SKM-1 treated with dmso at 0.1 percent for 144 hours (cell line): Measurements from ENCODE around the gene SH2D1B.

Experiments used
- DNase-seq: peaks from one replicate; lab custom pipeline; 2025; ENCODE audit not compliant: unreplicated experiment; lab: John Stamatoyannopoulos, UW

The SH2D1B gene

DNA sequence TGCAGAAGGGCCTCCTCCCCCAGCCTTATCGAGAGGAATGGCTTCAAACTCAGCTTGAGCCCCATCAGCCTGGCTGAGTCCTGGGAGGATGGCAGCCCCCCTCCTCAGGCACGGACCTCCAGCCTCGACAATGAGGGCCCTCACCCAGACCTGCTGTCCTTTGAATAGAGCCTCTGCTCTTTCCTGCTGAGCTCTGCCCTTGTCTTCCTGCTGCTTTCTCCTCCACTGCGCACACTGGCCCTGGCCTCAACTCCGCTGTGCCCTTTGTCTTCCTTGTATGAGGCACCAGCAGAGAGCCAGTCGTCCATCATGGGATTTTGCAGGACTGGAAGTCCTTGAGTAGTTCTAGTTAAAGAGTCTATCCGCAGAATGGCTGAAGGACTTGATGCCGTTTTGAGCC is 28.4 kb downstream of the SH2D1B start:
- no peak for DNase-seq

DNA sequence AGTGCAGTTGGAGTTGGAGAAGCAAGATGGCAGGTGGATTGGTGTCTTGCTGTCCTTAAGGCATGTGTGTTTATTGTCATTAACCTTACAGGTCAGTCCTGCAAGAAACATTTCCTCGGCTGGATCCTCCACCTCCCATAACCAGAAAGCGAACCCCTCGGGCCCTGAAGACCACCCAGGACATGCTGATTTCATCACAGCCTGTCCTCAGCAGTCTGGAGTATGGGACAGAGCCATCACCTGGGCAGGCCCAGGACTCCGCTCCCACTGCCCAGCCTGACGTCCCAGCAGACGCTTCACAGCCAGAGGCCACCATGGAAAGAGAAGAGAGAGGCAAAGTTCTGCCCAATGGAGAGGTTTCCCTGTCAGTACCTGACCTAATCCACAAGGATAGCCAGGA is 28.8 kb downstream of the SH2D1B start:
- no peak for DNase-seq

DNA sequence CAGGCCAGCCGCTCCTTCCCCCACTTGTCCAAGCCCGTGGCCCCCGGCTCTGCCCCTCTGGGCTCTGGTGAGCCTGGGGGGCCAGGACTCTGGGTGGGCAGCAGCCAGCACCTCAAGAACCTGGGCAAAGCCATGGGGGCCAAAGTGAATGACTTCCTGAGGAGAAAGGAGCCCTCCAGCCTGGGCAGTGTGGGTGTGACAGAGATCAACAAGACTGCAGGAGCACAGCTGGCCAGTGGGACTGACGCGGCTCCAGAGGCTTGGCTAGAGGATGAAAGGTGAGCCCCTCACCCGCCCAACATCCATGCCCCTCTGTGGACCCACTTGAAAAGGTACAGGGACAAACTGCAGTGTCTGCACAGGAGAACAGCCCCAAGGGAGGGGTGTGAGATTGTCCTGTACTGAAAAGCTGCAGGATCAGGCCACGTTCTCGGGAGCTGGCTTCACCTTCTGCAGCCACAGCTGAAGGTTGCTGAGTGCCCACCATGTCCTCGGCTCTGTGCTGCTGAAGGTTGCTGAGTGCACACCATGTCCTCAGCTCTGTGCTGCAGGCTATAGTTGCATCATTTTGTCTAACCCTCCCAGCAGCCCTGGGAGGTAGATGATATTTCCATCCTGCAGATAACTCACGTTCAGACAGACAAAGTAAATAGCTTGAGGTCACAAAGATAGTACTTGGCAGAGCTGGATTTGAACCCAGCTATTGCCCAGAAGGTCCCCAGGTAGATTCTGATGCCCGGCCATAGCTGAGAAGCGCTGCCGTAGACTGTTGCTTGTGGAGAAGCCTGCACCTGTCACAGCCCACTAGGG is 29.8 kb downstream of the SH2D1B start:
- DNase-seq = no peak

DNA sequence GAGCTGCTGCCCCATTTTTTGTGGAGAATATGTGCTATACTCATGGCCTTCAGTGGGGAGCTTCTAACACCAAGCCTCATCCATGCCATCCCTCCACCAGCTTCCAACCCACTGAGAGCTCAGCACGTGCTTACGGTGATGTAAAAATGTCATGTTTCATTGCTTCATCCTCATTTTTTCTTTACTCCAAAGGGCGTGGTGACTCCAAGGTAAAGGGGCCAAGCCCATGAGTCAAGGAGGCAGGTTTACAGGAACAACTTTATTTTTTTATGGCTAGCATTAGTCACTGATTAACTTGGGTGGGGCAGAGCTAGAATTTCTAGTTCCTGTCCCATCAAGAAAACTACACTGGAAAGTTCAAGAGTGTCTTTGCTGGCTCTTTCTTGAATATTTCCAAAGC is 30.6 kb downstream of the SH2D1B start, which contains the start of gene C1orf226:
TSS of gene C1orf226 (plus strand) at position 346 of the 400 bp plus-strand sequence. CDS start 174 bp downstream, outside the sequence.
- DNase-seq = no peak

DNA sequence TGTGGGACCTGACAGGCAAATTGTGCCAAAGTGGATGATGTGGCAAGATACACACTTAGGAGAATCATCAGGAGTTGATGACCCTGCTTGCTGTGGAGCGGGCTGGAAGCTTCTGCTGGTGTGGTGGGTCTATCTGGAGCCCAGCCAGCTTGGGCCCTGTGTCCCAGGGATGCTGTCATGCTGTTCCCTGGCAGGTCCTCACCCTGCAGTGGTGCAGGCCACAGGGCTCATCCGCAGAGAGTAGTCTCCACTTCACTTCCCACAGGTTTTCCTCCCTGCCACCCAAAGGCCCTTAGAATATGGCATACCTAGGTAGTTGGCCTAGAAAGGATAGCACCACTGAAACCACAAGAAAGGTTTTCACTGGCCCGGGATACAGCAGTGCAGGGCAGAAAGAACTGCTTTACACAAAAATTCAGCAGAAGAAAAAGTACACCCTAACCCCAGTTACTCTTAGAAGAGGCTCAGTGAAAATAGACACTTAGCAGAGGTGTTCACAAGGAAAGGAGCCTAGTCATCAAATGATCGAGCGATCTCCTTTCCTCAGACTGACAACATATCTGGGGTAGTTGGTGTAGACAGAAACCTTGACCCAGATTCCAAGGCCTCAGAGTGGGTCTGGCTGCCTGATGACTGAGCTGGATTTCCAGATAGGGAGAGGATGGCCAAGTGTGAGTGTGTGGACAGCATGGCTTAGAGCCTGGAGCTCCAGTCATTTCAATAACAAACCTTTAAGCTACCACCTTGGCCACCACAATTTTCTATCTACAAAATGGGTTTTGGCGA is 31.7 kb downstream of the SH2D1B start:
- no peak for DNase-seq

DNA sequence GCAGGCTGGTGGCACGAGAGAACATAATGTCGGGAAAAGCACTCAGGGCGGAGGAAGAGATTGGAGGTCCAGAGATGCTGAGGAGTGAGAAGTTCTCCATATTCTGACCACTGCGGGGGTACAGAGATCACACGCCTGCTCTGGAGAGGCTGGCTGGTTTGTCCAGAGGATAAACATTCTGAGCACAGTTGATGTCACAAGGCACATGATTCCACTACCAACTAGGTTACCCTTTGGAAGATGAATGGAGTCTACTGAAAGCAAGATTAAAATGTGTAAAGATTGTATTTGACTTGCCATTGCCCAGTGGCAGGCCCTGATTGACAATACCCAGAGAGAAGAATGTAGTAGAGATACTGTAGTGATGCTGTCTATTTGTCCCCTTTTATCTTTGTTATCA is 35.2 kb downstream of the SH2D1B start, which contains the start of gene SPATA46:
TSS of gene SPATA46 (minus strand) at position 164 of the 400 bp plus-strand sequence. CDS start at position 100, 64 bp downstream.
- DNase-seq = no peak

DNA sequence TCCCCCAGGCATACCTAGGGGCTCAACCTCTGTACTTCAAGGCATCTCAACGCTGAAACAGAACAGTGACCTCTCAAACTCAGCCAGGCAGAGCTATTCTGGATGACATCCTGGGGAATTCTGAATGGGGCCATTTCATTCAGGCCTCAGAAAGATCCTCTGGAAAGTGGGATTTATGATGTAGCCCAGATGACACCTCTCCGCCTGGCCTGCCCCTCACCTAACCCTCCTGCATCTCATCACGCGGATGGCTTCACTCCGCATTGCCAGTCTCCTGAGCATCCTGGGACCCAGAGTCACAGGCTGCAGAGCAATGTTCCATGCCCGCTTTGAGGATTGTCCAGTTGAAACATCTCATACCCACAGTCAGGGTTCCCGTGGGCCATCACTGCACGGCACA is 36.5 kb downstream of the SH2D1B start:
- DNase-seq = no peak

DNA sequence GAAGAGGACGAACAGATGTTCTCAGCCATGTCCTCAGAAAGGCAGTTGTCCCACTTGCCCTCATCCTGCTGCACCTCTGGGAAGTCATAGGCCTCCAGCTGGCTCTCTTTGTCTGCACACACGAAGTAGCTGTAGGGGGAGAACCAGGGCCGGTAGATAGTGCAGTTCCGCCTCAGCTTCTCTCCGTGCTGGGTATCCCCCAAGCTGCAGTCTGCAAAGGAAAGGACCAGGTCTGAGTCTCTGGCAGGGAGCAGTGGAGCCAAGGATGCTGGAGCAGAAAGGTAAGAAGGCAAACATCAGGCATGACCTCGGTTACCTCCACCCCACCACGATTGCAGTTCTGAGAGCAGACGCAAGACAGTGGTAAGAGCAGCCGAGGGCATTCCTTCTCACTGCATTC is 37.5 kb downstream of the SH2D1B start:
- no peak for DNase-seq

DNA sequence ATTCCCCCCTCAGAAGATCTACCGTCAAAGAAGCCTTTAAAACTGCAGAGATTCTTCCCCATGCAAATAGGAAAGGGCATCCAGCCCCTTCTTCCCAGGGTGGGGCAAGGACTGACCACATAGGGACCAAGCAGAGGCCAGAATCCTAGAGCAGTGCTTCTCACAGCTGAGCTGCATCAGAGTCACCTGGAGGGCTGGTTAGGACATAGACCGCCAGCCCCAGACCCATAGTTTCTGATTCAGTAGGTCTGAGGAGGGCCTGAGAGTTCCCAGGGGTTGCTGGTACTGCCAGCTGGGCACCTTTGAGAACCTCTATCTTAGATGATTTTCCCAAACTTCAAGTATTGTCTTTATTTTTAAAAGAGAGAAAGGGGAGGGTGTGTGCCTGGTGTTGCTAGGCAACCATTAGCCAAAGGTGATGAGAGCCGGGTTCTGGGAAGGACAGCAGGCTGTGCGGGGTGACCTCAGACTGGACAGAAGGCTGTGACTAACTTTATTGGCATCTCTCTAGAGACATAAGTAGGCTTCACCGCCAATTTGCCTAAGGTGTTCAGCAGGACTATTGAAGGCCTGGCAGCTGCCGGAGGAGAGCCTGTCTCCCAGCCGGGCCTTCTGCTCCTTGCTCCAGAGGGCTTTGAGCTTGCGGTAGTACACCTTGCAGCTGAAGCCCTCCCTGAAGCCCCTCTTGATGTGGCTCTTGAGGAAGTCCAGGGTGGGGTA is 38.2 kb downstream of the SH2D1B start:
- DNase-seq = no peak

DNA sequence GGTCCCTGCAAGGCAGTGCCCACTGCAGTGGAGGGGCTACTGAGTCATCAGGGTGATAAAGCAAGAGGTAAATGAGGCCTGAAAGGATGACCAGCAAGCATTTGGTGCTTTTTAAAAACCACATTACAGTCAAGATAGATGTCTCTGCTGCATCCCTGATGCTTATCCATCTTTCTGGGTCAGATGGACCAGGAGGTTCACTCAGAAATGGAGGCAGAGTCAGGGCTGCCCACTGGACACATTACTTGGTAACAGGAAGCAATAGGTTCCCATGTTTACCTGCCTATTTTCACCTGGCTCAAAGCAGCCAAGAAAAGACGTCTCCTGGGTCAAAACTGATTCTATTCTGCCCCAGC is 38.9 kb downstream of the SH2D1B start:
- DNase-seq = no peak

DNA sequence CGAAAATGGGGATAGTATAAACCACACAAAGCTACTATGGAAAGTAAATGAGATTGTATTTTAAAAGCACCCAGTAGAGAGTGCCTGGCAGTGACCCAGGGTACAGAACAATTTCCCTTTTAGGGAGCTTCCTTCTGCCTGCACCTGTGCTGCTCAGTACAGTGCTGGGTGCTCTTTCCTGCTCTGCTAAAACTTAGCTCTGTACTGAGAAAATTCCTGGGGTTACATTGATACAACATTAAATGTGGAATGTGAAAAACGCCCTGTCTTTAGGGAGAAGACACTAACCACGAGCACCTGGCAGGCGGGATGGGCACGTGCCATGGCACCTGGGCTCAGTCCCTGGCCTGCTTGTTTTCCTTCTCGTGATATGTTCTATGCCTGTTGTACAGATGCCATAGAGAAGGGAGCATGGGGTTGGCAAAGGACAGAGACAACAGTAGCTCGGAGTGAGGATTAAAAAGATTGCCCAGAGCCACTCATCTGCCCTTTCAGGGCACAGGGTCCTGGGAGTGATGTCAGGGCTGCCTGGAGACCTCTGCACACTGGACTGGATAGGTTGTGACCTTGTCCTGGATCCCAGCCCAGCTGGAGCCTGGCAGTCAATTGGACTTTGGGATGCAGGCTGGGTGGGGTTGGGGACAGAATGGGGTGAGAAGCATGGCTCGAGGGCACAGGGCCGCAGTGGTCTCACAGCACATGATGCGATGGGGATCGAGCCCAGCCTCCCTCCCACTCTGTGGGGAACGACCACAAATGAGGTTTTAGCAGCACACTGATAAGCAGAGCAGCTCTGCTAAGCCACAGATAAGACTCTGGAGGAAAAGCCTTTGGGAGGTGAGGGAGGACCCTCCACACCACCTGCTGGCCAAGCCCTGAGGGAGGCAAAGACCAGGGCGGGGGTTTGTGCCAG is 39.5 kb downstream of the SH2D1B start:
- no peak for DNase-seq

DNA sequence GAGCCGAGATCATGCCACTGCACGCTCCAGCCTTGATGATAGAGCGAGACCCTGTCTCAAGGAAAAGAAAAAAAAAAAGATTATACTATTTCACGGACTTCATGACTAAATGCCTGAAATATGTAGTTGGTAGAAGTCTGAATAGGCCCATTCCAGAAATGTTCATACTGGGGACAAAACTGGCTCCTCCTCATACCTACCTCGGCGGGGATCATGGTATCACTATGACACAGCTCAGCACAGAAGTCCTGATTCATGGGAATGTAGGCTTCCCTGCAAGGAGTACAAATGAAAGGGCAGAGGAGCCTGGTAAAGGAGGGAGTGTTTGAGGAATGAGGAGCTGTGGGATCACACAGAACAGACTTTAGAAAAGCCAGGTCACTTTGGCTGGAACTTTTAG is 40.3 kb downstream of the SH2D1B start:
- DNase-seq = no peak

DNA sequence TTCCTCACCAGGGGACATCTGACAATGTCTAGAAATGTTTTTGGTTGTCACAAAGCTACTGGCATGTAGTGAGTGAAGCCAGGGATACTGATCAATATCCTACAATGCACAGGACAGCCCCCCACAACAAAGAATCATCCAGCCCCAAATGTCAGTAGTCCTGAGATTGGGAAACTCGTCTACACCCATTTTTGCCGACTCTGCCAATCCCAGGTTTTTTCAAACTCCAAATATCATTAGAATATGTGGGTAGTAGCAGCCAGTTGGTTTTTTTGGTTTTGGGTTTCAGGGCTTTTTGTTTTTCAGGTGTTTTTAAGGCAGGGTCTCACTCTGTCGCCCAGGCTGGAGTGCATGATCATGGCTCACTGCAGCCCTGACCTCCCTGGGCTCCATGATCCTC is 41.2 kb downstream of the SH2D1B start:
- no peak for DNase-seq

DNA sequence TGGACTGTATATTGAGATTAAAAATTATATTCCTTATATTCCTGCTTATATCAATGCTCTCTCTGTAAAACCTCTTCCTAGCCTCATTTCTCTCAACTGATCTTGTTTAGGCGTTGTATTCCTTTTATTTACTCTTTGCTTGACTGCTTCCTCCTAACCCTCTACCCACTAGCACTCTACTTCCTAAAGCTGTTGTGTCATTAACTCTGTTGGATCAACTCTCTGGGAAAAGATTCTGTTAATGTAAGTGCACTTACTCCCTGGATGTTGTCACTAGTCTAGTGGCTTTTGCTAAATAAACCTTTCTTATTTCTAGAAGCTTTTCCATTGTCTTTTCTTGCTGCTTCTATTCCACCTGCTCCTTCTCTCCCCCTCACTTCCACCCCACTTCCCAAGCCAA is 41.8 kb downstream of the SH2D1B start:
- no peak for DNase-seq

DNA sequence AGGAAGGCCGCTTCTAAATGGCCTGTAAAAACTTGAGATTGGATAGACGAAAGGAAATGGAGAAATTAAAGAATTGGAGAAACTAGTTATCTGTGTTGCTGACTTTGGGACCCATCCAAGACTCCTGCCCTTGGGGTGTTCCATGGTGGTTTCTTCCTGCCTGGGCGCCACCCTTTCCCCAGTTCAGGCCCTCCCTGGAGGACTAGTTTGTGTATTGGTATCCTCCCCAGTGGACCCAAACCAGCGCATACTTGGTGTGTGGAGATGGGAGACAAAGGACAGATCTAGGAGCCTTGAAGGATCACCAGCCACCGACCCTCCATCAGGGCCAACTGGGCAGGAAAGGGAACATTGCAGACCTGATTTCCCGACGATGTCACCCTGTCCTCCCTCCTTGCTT is 42.4 kb downstream of the SH2D1B start:
- no peak for DNase-seq

DNA sequence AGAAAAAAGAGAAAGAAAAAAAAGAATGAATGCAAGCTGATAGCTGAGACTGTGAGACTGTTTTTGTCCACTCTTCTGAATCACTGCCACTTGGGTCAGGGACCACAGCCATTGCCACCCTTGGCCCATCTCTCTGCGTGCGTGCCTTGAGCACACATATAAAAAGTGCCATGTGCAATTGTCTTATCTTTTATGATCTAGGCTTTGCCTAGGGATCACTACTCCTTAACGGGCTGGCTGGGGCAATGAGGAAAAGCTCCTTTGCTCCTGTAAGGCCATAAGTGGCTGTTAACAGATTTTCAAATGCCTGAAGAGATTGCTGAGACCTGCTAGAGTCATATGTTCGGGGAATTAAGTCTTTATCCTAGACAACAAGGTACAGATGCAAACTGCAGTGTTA is 43.5 kb downstream of the SH2D1B start:
- no peak for DNase-seq

DNA sequence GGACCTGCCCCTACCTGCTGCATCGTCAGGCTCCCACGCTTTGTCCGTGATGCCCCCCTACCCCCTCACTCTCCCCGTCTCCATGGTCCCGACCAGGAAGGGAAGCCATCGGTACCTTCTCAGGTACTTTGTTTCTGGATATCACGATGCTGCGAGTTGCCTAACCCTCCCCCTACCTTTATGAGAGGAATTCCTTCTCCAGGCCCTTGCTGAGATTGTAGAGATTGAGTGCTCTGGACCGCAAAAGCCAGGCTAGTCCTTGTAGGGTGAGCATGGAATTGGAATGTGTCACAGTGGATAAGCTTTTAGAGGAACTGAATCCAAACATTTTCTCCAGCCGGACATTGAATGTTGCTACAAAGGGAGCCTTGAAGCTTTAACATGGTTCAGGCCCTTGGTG is 44.2 kb downstream of the SH2D1B start:
- no peak for DNase-seq

DNA sequence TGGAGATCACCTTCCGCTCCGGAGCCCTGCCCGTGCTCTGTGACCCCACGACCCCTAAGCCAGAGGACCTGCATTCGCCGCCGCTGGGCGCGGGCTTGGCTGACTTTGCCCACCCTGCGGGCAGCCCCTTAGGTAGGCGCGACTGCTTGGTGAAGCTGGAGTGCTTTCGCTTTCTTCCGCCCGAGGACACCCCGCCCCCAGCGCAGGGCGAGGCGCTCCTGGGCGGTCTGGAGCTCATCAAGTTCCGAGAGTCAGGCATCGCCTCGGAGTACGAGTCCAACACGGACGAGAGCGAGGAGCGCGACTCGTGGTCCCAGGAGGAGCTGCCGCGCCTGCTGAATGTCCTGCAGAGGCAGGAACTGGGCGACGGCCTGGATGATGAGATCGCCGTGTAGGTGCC is 44.9 kb downstream of the SH2D1B start:
- DNase-seq = no peak

DNA sequence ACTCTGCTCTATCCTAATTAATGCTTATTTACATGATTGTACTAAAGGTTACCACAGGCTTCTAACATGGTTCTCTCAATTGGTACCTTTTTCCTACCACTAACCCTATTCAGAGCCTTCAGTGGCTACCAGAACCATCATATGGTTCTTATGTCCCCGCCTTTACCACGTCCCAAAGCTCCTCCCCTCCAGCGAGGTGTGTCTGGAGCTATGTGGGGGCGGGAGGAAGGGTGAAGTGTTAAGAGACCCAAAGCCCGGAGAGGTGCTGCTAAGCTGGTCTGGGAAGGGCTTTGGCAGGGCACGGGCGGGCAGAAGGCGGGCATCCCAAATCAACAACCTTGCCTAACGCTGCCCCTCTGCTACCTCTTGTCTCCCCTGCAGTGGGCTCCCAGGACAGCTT is 45.3 kb downstream of the SH2D1B start:
- DNase-seq = no peak

DNA sequence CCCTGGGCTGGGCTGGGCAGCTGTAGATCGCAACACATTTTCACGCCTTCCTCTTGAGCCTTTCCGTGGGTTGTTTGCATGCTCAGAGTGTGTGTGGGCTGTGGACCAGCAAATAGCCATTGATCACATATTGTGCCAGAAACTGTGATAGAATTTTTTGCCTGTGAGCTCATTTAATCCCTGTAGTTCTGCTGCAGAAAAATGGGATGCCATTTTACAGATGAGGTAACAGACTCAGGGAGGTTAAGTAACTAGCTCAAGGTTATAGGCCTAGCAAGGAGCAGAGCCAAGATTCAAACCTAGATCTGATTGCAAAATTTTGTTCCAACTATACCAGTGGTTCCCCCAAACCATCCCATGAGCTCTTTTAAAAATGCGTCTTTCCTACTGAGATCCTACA is 45.8 kb downstream of the SH2D1B start:
- no peak for DNase-seq
